IMR-90 (cell line): Measurements from ENCODE around the gene DYRK1B. TPM values are rescaled to one million over a fixed set of nuclear protein-coding genes. Genes with fewer than 3 reads are reported as not detected.
"Not testable (repeated sequence)": the region's sequence is repeated elsewhere in the genome, so short reads cannot be mapped to it uniquely, and the experiment has no call there.

Source experiments
- ATAC-seq: fragments of 200-7000 bp; cut with Tn5 transposase; 2 replicates; pipeline ENCODE4 v1.9.1; 2020; ENCODE audit warnings: low read depth, mild to moderate bottlenecking, moderate library complexity
- BruUV-seq: library from RNA; stranded (reverse); fragments of 400-500 nt; replicated peaks from 2 replicates; lab custom pipeline; 2021; lab: Mats Ljungman, UMichigan
- CTCF ChIA-PET: fragments of 300-600 bp; formaldehyde crosslinking; extraction: SDS; loops from one replicate; lab custom pipeline; 2021; ENCODE audit warnings: antibody characterized with exemption; lab: Yijun Ruan, JAX
- POLR2A ChIA-PET: fragments of 300-600 bp; sonication (Branson Sonifier 250); formaldehyde crosslinking; loops from one replicate; lab custom pipeline; 2022; ENCODE audit warnings: antibody characterized with exemption; ENCODE audit not compliant: unreplicated experiment; lab: Charles Lee
- DNase-seq: peaks from one replicate; pipeline ENCODE4 v3.0.0; 2013
- H2AFZ ChIP-seq: replicated peaks from 2 replicates; pipeline ENCODE3; 2013; ENCODE audit warnings: low read length, mild to moderate bottlenecking; ENCODE audit not compliant: poor library complexity
- H2AK5ac ChIP-seq: 2 replicates; pipeline ENCODE4 v1.6.1; 2013; ENCODE audit warnings: low read depth, low read length, inconsistent platforms
- H2AK9ac ChIP-seq: replicated peaks from 2 replicates; pipeline ENCODE3; 2013; ENCODE audit warnings: mild to moderate bottlenecking, low read depth, low read length, moderate library complexity; ENCODE audit not compliant: poor library complexity
- H2BK120ac ChIP-seq: 2 replicates; pipeline ENCODE4 v1.6.1; 2013; ENCODE audit warnings: low read depth, low read length, inconsistent platforms
- H2BK15ac ChIP-seq: 3 replicates; pipeline ENCODE4 v1.6.1; 2013; ENCODE audit warnings: low read depth, low read length, inconsistent platforms
- H2BK20ac ChIP-seq: 2 replicates; pipeline ENCODE4 v1.6.1; 2013; ENCODE audit warnings: low read depth, mild to moderate bottlenecking, inconsistent platforms, low read length, moderate library complexity
- H2BK5ac ChIP-seq: 2 replicates; pipeline ENCODE4 v1.6.1; 2013; ENCODE audit warnings: mild to moderate bottlenecking, low read depth, low read length, inconsistent platforms; ENCODE audit not compliant: poor library complexity, severe bottlenecking
- H3K14ac ChIP-seq: replicated peaks from 2 replicates; pipeline ENCODE4 v1.6.1; 2013; ENCODE audit warnings: low read depth, low read length, inconsistent platforms
- H3K18ac ChIP-seq: 2 replicates; pipeline ENCODE4 v1.6.1; 2013; ENCODE audit warnings: low read depth, low read length, control low read depth
- H3K23ac ChIP-seq: 2 replicates; pipeline ENCODE4 v1.6.1; 2013; ENCODE audit warnings: low read depth, low read length, inconsistent platforms
- H3K27ac ChIP-seq: 2 replicates; pipeline ENCODE4 v1.5.1; 2013; ENCODE audit warnings: mild to moderate bottlenecking, control low read depth, low read length; ENCODE audit not compliant: insufficient read depth
- H3K27me3 ChIP-seq: 2 replicates; pipeline ENCODE4 v1.6.1; 2013; ENCODE audit warnings: low read length; ENCODE audit not compliant: control insufficient read depth, insufficient read depth
- H3K36me3 ChIP-seq: 2 replicates; pipeline ENCODE4 v1.6.1; 2013; ENCODE audit warnings: low read length, mixed read lengths; ENCODE audit not compliant: control insufficient read depth, insufficient read depth
- H3K4ac ChIP-seq: 2 replicates; pipeline ENCODE4 v1.6.1; 2013; ENCODE audit warnings: low read depth, low read length, inconsistent platforms
- H3K4me1 ChIP-seq: 2 replicates; pipeline ENCODE4 v1.6.1; 2013; ENCODE audit warnings: low read length, mixed read lengths; ENCODE audit not compliant: control insufficient read depth, insufficient read depth
- H3K4me2 ChIP-seq: 2 replicates; pipeline ENCODE4 v1.6.1; 2013; ENCODE audit warnings: low read depth, mild to moderate bottlenecking, control low read depth, low read length, moderate library complexity
- H3K4me3 ChIP-seq: 2 replicates; pipeline ENCODE4 v1.5.1; 2013; ENCODE audit warnings: low read depth, mild to moderate bottlenecking, control low read depth, low read length, moderate library complexity; ENCODE audit not compliant: insufficient read depth
- H3K56ac ChIP-seq: 2 replicates; pipeline ENCODE4 v1.6.1; 2013; ENCODE audit warnings: low read length, inconsistent platforms; ENCODE audit not compliant: insufficient read depth; ENCODE audit errors: extremely low read depth
- H3K79me1 ChIP-seq, 2 experiments: 2 replicates each; pipeline ENCODE4 v1.6.1; 2013; ENCODE audit warnings: low read length in 2 of 2, inconsistent platforms in 1 of 2, low read depth in 1 of 2
- H3K9ac ChIP-seq: 2 replicates; pipeline ENCODE4 v1.6.1; 2013; ENCODE audit warnings: low read depth, low read length, control low read depth
- H3K9me1 ChIP-seq: 2 replicates; pipeline ENCODE4 v1.6.1; 2013; ENCODE audit warnings: low read length, inconsistent platforms; ENCODE audit not compliant: insufficient read depth
- H3K9me3 ChIP-seq: 2 replicates; pipeline ENCODE4 v1.6.1; 2013; ENCODE audit warnings: low read length; ENCODE audit not compliant: control insufficient read depth, insufficient read depth
- H4K20me1 ChIP-seq: 2 replicates; pipeline ENCODE4 v1.6.1; 2013; ENCODE audit warnings: low read length, inconsistent platforms; ENCODE audit not compliant: insufficient read depth
- H4K5ac ChIP-seq: 2 replicates; pipeline ENCODE4 v1.6.1; 2013; ENCODE audit warnings: mild to moderate bottlenecking, low read depth, low read length, control low read depth
- H4K8ac ChIP-seq, 2 experiments: 2 replicates each; pipeline ENCODE4 v1.6.1; 2013; ENCODE audit warnings: low read depth in 2 of 2, low read length in 2 of 2, control low read depth in 1 of 2, inconsistent platforms in 1 of 2
- H4K91ac ChIP-seq: 2 replicates; pipeline ENCODE4 v1.6.1; 2013; ENCODE audit warnings: low read depth, low read length, inconsistent platforms; ENCODE audit not compliant: insufficient read depth
- WGBS, 2 experiments: methylation state at CpG; one replicate each; pipeline versions ENCODE4 v1.1.5 to v1.1.7; 2013; ENCODE audit warnings: missing lambda C conversion rate in 2 of 2; ENCODE audit not compliant: insufficient read length in 1 of 2; ENCODE audit errors: extremely low coverage in 2 of 2; 5-methylcytosine and 5-hydroxymethylcytosine counted together
- dilution Hi-C: fragments of 300-500 bp; cut with HindIII; formaldehyde crosslinking; loops from one replicate; pipeline ENCODE4 v1.14.3; 2018; ENCODE audit warnings: low sequenced_read_pairs; ENCODE audit not compliant: unreplicated experiment
- in situ Hi-C: fragments of 300-500 bp; cut with MboI; formaldehyde crosslinking; loops from 3 replicates; pipeline ENCODE4 v1.14.3; 2019; ENCODE audit warnings: low sequenced_read_pairs, inconsistent platforms, mixed read lengths
- intact Hi-C: fragments of 100-400 bp; cut with micrococcal nuclease; formaldehyde crosslinking; loops from 2 replicates; pipeline ENCODE4 v1.10.0; 2022
- polyA plus RNA-seq, 3 experiments: library from polyadenylated mRNA; depleted of rRNA; stranded (reverse); fragments of >200 nt; gene quantifications; 2 replicates each; pipeline ENCODE4 v1.2.3, GENCODE V29; 2012; ENCODE audit warnings: low replicate concordance in 1 of 3
- total RNA-seq: library from RNA; depleted of rRNA; stranded (reverse); fragments of >200 nt; gene quantifications from 2 replicates; pipeline ENCODE4 v1.2.3, GENCODE V29; 2012

The DYRK1B gene
- total and polyA plus RNA-seq, 2 of the 4 experiments (the other 2 are of a cell fraction): 2.7 to 11.4 TPM

DNA sequence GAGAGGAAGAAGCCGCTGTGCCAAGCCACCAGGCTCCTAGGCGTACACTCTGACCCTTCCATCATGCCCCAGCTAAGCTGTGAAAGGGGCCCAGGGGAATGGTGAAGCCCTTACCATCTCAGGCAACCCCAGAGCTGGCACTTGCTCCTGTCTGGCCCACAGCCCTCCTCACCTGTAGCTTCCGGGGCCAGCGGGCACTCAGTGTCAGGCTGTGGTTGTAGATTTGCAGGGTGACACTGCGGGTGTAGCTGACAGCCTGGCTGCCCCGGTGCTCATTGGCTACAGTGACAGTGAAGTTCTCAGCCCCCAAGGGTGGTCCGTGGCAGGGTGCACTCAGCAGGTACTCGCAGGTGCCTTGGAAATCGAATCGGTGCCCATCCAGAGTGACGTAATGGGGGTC, 42.5 kb upstream of the DYRK1B start:
- H3K4me1 ChIP-seq, H3K79me1 ChIP-seq, H3K9me1 ChIP-seq, CTCF ChIA-PET, H2BK5ac ChIP-seq, DNase-seq, H2AK5ac ChIP-seq, H3K9me3 ChIP-seq, H3K9ac ChIP-seq, H2BK20ac ChIP-seq, H3K27ac ChIP-seq, H3K14ac ChIP-seq, dilution Hi-C loops, BruUV-seq, ATAC-seq, intact Hi-C loops, H4K20me1 ChIP-seq, H3K23ac ChIP-seq, POLR2A ChIA-PET, H3K4me2 ChIP-seq, in situ Hi-C loops, H4K91ac ChIP-seq, H3K4ac ChIP-seq, H4K8ac ChIP-seq, H2AFZ ChIP-seq, H2BK120ac ChIP-seq, H3K36me3 ChIP-seq, H2AK9ac ChIP-seq, H4K5ac ChIP-seq, H3K27me3 ChIP-seq, H3K4me3 ChIP-seq, H3K56ac ChIP-seq, H2BK15ac ChIP-seq, H3K18ac ChIP-seq: not testable (repeated sequence)
- WGBS, 2 experiments: no CpG with 5 or more reads among the region's 11 CpGs

DNA sequence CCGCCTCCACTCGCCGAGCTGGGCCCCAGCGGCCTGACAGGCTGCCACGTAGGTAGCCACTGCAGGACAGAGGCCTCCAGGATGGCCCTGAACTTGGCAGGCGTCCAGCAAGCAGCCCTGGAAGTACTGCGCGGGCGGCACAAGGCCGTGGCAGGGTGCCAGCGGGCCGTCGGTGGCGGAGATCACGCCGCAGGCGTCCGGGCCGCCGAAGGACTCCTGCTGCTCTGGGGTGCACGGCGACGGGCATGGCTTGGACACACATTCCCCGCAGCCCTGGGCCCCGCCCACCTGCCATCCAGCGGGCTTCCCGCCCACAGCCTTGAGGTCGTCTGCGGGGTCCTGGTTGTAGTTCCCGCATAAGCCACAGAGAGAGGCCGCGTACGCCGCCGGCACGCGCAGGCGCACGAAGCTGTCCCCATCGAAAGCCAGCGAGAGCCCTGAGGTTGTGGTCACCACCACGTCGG, 41.5 kb upstream of the DYRK1B start:
- H4K91ac ChIP-seq, H4K5ac ChIP-seq, H3K4me2 ChIP-seq, H3K36me3 ChIP-seq, H3K56ac ChIP-seq, H2BK120ac ChIP-seq, DNase-seq, H3K79me1 ChIP-seq, H3K9me3 ChIP-seq, CTCF ChIA-PET, BruUV-seq, H3K18ac ChIP-seq, H2AK9ac ChIP-seq, H3K14ac ChIP-seq, H3K4ac ChIP-seq, H2AK5ac ChIP-seq, dilution Hi-C loops, H2BK5ac ChIP-seq, H3K9me1 ChIP-seq, POLR2A ChIA-PET, intact Hi-C loops, H3K27me3 ChIP-seq, H4K20me1 ChIP-seq, H3K4me3 ChIP-seq, in situ Hi-C loops, H2AFZ ChIP-seq, H3K9ac ChIP-seq, H2BK20ac ChIP-seq, H4K8ac ChIP-seq, H3K23ac ChIP-seq, ATAC-seq, H3K4me1 ChIP-seq, H2BK15ac ChIP-seq, H3K27ac ChIP-seq: not testable (repeated sequence)
- WGBS, 2 experiments: 47% methylated on average over 3 of the region's 43 CpGs; no CpG with 5 or more reads in 1 of the 2 experiments
